Measurements from ENCODE around the gene SERPINA5. TPM values are rescaled to one million over a fixed set of nuclear protein-coding genes. Genes with fewer than 3 reads are reported as not detected.
"Not testable (repeated sequence)": the region's sequence is repeated elsewhere in the genome, so short reads cannot be mapped to it uniquely, and the experiment has no call there.

Gene SERPINA5
- total and polyA plus RNA-seq, 2 of the 8 experiments (the other 6 are each of a cell fraction or from before 2014, with no cell fraction given), result 1.8 to 1.9 TPM

DNA sequence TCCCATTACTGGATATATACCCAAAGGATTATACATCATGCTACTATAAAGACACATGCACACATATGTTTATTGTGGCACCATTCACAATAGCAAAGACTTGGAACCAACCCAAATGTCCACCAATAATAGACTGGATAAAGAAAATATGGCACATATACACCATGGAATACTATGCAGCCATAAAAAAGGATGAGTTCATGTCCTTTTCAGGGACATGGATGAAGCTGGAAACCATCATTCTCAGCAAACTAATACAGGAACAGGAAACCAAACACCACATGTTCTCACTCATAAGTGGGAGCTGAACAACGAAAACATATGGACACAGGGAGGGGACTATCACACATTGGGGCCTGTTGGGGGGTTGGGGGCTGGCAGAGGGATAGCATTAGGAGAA lies 27.7 kb downstream of the SERPINA5 start:
- H2BK5ac ChIP-seq (ENCODE audit: low read depth, low read length); H4K8ac ChIP-seq (ENCODE audit: extremely low read depth, insufficient read depth, low read length); H3K4ac ChIP-seq (replicated peaks; ENCODE audit: insufficient read length, low read depth, low read length); H3K9me3 ChIP-seq (ENCODE audit: insufficient read depth in 2 of 2, low read depth in 1 of 2, low read length in 1 of 2); H3K27ac ChIP-seq (ENCODE audit: low read depth, low read length); H2BK120ac ChIP-seq (replicated peaks; ENCODE audit: low read depth, low read length); H4K5ac ChIP-seq (ENCODE audit: insufficient read length, low read depth, low read length); H3K4me2 ChIP-seq (ENCODE audit: insufficient read depth in 1 of 2, low read depth in 2 of 2, low read length in 2 of 2); DNase-seq (ENCODE audit: low read depth in 1 of 2, low spot score in 2 of 2); H3K56ac ChIP-seq (replicated peaks; ENCODE audit: insufficient read length, low read depth, low read length); H3K14ac ChIP-seq (ENCODE audit: insufficient read length); H3K4me3 ChIP-seq (ENCODE audit: extremely low read depth in 1 of 4, insufficient read depth in 2 of 4, low read depth in 3 of 4, low read length in 4 of 4); H3K4me1 ChIP-seq (replicated peaks in 1 of 4; ENCODE audit: control insufficient read depth in 3 of 4, insufficient read depth in 4 of 4, low read length in 3 of 4); H2BK15ac ChIP-seq (ENCODE audit: low read length); H3K23me2 ChIP-seq (ENCODE audit: low read depth, low read length); H3K23ac ChIP-seq (ENCODE audit: insufficient read length); H3K79me2 ChIP-seq (ENCODE audit: control insufficient read depth in 1 of 2, insufficient read depth in 2 of 2, low read length in 2 of 2); H3K18ac ChIP-seq (ENCODE audit: extremely low read depth, low read length); H2BK20ac ChIP-seq (ENCODE audit: low read length); H2AK5ac ChIP-seq (ENCODE audit: low read depth, low read length); H4K20me1 ChIP-seq (replicated peaks in 1 of 2; ENCODE audit: control insufficient read depth in 1 of 2, insufficient read depth in 2 of 2, low read length in 2 of 2); H3K36me3 ChIP-seq (ENCODE audit: control insufficient read depth in 2 of 4, insufficient read depth in 4 of 4, low read length in 3 of 4); H3K9ac ChIP-seq (replicated peaks in 1 of 4; ENCODE audit: extremely low read depth in 1 of 4, low read depth in 3 of 4, low read length in 3 of 4); H2BK12ac ChIP-seq (ENCODE audit: low read depth, low read length); H3K79me1 ChIP-seq (ENCODE audit: low read depth, low read length); FAIRE-seq; POLR2A ChIA-PET (ENCODE audit: partially characterized antibody); H3K27me3 ChIP-seq (replicated peaks in 1 of 4; ENCODE audit: control insufficient read depth in 3 of 4, extremely low read depth in 1 of 4, insufficient read depth in 3 of 4, low read length in 3 of 4); H2AFZ ChIP-seq (ENCODE audit: low read length); H4K91ac ChIP-seq (replicated peaks; ENCODE audit: insufficient read length, low read length): not testable (repeated sequence)
- 91% methylated on average over 1 of the region's 1 CpG; no CpG with 5 or more reads in 1 of the 2 experiments for WGBS, 2 experiments (ENCODE audit: extremely low coverage in 1 of 2, insufficient coverage in 1 of 2, insufficient read length in 1 of 2, insufficient replicate concordance in 2 of 2, low coverage in 1 of 2, low lambda C conversion rate in 2 of 2, missing lambda C conversion rate in 1 of 2)
- CTCF ChIA-PET (ENCODE audit: partially characterized antibody), result interaction anchor here (1.1 kb wide), 1 partner anchor 123 kb away, joined by 3 read pairs; no protein-coding TSS in a partner anchor

All from H1 (cell line).